HT-29 (cell line): ENCODE results near the gene C1orf105. TPM values are rescaled to one million over a fixed set of nuclear protein-coding genes. Genes with fewer than 3 reads are reported as not detected.

Experiments
- total RNA-seq: library from RNA; depleted of rRNA; stranded (reverse); fragments of >200 nt; shearing (Covaris generic); gene quantifications from 2 replicates; pipeline ENCODE4 v1.2.3, GENCODE V29; 2014; rRNA removed

The C1orf105 gene
- total RNA-seq, 1 experiment from 2014 or later: not detected

Other genes starting within 250 kb of the C1orf105 start
- gene PIGC, start 23.4 kb downstream of the C1orf105 start, total RNA-seq: 20.5 and 21.3 TPM in 2 replicates
- 13.9 and 14.2 TPM in 2 replicates for gene SUCO, start 112.5 kb downstream of the C1orf105 start, total RNA-seq
- gene FASLG, start 238.4 kb downstream of the C1orf105 start, total RNA-seq: 0.31 TPM in 1 of 2 replicates, not detected in the other